Hepatocyte (in vitro differentiated cells): ENCODE data around the gene HMGN4.

Experiments used
- CTCF ChIP-seq: fragments of 200-600 bp; sonication (generic); IDR thresholded peaks from 2 replicates; pipeline ENCODE4 v1.5.1; 2016; ENCODE audit warnings: antibody characterized with exemption, mild to moderate bottlenecking; ENCODE audit not compliant: poor library complexity
- EZH2 ChIP-seq: fragments of 200-600 bp; sonication (generic); IDR thresholded peaks from 2 replicates; pipeline ENCODE4 v1.6.1; 2016; ENCODE audit warnings: antibody characterized with exemption, mild to moderate bottlenecking, borderline replicate concordance
- EZH2phosphoT487 ChIP-seq: fragments of 200-600 bp; sonication (generic); IDR thresholded peaks from one replicate; pipeline ENCODE4 v1.6.1; 2018; ENCODE audit warnings: antibody characterized with exemption, mild to moderate bottlenecking, low read depth, moderate library complexity; ENCODE audit not compliant: unreplicated experiment, severe bottlenecking

- TF ChIP-seq CTCF (no peak), EZH2 (no peak), EZH2phosphoT487 (no peak)
Observed at GRCh38 chr6:26577720-26578072, 39.5 kb downstream of the HMGN4 start.
